ENCODE results near the gene IL18R1.

The IL18R1 gene

GRCh38 chr2:102387763-102388546 lies 32.4 kb downstream of the IL18R1 start:
- DNase-seq (ENCODE audit: low spot score): no peak

DNA sequence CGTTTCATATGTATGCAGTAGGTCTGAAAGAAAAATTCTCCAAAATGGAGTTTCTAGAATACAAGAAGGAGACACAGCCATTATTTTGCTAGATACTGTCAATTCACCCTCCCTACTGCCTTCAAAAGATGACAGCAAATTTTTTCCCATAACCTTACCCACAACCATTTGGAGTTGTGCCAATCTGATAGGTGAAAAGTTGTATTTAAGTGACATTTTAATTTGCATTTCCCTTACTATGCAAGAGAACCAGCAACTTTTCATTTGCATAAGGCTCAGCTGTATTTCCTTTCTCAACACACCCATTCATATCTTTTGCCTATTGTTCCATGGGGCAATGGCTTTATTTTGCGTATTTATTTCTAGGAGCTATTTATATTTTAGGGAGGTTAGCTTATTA lies 36.0 kb downstream of the IL18R1 start:
- no peak for DNase-seq (ENCODE audit: low spot score)

GRCh38 chr2:102392096-102392495 lies 36.5 kb downstream of the IL18R1 start:
- DNase-seq (ENCODE audit: low spot score): no peak

DNA sequence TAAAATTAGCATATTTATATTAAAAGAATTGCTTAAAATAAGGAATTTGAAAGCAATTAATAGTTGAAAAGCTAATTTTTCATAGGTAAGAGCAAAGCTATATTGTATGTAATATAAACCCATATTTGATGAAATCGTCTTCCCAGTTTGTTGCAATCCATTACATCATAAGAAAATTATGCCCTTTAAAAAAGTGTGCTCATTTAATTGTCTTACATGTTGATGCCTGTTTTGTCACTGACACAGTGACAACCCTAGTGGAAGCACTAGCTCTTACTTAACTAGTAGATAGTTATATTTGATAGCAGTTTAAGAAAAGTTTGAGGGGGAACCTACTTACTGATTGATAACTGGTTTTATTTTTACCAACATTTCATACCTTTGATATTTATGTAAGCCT lies 37.3 kb downstream of the IL18R1 start:
- DNase-seq (ENCODE audit: low spot score): no peak

- DNase-seq (ENCODE audit: low spot score): no peak
These were observed 40.4 kb downstream of the IL18R1 start for GRCh38 chr2:102396012-102396411.

GRCh38 chr2:102397209-102397608 lies 41.6 kb downstream of the IL18R1 start:
- DNase-seq (ENCODE audit: low spot score): no peak

- no peak for DNase-seq (ENCODE audit: low spot score)
These were observed 44.0 kb downstream of the IL18R1 start for GRCh38 chr2:102399499-102400141.

DNA sequence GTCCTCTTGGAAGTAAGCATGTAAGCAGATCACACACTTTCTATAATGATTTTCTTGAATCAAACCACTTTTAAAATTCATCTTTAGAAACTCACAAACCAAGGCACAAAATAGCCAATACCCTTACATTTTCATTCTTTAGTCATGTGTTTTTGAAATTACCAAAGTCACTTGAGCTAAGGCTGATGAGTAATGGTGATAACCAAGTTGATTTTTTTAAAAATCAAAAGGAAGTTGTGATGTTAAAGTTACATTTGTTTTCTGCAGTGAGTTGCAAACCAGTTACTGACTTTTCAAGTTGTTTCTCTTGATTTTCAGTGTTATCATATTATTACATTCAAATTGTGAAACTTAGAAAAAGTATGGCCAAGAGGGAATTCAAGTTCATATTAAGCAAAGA lies 45.9 kb downstream of the IL18R1 start:
- DNase-seq (ENCODE audit: low spot score): no peak

DNA sequence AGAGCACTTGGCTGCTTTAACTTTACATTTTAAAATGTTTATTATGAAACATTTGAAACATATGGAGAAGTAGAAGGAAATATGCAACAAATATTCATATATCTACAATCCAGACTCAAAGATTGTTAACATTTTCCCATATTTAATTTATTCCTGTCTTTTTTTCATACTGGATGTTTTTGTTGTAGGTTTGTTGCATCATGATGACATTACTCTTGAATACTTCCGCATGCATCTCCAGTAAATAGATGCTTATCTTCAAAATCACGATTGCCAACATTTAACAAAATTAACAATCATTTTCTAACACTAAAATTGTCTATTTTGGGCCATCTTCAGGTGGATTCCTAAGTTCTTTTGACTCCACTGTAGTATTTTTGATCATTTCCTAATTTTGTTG lies 46.3 kb downstream of the IL18R1 start:
- no peak for DNase-seq (ENCODE audit: low spot score)

DNA sequence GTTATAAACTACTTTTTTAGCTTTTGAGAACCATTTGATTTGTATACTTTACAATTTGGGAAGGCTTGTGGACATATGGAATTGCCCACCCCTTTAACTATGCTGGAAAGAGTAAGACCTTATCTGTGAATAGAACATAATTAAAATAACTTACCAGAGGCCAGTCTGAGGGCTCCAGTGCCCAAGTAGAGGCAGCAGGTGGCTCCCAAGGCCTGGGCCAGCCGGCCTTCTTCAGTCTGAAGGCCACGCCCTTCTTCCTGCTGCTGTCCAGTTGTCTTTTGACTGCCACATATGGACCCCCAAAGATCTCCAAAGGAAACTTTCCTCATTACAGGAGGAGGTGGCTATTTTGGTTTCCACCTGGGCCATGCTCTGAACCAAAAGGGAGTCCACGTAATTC lies 55.4 kb downstream of the IL18R1 start:
- no peak for DNase-seq (ENCODE audit: low spot score)

DNA sequence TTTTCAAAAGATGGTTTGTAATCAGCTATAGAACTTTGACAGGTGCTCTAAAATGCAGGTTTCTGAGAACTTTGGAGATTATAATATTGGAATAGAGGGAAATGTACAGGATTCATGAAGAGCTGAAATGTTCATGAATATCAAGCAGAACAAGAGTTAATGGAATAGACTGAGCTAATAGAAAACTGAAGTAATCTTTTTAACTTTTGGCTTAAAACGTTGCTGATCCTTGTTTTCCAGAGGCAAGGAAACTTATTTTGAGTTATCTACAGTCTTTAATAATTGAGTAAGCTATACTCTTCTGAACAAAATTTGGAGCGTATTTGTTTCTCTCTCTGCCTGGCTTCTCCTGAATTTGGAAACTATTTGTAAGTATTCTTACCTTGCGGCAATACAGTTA lies 56.6 kb downstream of the IL18R1 start:
- DNase-seq (ENCODE audit: low spot score): no peak

DNA sequence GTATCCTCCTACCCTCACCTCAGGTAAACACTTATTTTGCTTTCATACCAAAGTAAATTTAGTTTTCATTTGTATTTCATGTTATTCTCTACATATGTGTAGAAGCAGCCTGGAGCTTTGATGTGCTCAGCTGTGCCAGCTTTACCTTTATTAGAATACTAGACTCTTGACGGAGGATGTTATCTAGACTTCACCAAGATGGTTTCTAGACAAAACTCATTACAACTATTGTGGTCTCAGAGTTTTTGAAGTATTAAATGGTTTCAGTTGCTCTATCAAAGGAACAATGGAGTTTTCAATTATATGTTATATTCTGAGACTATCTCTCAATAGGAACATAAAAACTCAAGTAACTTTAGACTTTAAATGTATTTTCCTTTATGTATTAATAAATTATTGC lies 62.4 kb downstream of the IL18R1 start:
- no peak for DNase-seq (ENCODE audit: low spot score)

- DNase-seq (ENCODE audit: low spot score): no peak
These were observed 62.9 kb downstream of the IL18R1 start for GRCh38 chr2:102418421-102418961.

GRCh38 chr2:102420290-102420689 lies 64.7 kb downstream of the IL18R1 start:
- DNase-seq (ENCODE audit: low spot score): no peak

DNA sequence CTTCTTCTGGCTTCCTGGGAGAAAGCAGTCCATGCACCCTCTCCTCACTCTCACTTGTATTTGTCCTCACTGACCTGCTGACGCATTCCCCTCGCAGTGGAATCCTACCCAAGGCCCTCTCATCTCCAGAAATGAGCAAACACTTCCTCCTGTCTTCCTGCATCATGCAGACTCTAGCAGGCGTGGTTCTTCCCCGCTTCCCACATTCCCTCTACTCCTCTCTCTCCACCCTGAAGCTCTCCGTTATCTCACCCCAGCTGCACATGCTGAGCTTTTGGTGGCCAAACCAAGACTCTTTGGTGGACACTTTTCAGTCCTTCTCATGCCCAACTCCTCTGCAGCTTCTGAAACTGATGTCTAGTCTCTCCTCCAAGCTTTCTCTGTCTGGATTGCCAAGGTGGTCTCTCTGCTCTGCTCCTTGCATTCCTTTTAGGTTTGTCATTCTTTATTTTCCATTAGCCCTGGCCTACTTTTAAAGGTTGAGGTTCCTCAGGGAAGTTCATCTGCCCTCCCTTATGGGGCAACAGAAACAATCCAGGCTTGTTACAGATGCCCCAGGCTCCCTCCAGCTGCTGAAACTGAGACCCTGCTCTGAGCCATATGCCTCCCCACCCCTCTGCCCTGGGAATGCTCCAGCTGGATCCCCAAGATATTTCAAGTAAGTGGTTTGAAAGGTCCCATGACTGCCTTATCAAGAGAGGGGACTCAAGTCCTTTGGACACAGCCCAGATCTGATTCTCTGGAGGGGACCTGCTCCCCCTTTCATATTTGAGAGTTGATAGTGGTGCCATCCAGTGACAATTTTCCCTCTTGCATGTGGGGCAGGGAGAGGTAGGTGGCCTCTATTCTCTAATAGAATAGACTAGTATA lies 66.5 kb downstream of the IL18R1 start:
- DNase-seq (ENCODE audit: low spot score): no peak

- no peak for DNase-seq (ENCODE audit: low spot score)
These were observed 67.3 kb downstream of the IL18R1 start, which contains the start of gene IL18RAP for GRCh38 chr2:102422910-102423309. Gene IL18RAP (plus strand): TSS chr2:102423160. CDS start chr2:102423278, 118 bp downstream.

GRCh38 chr2:102423368-102423767 lies 67.8 kb downstream of the IL18R1 start:
- DNase-seq (ENCODE audit: low spot score): no peak

DNA sequence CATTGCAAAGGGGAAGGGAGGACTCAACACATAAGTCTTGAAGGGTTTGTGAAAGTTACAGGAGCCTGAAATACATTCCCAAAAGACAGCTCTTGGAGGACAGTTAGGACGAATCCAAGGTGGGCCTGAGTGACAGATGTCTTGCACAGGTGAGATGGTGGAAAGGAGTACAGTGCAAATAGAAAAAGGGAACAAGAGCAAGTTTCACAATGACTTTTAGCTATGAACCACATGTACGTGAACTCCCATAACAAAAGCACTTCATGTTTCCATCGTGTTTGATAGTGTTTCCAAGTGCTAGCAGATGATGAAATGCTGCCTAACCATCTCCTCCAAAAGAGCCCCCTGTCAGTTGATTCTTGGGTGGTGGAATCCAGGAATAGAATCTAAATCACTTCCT lies 69.2 kb downstream of the IL18R1 start:
- DNase-seq (ENCODE audit: low spot score): no peak

- no peak for DNase-seq (ENCODE audit: low spot score)
These were observed 70.0 kb downstream of the IL18R1 start for GRCh38 chr2:102425441-102426132.

- DNase-seq (ENCODE audit: low spot score): no peak
These were observed 71.7 kb downstream of the IL18R1 start for GRCh38 chr2:102427249-102427648.

DNA sequence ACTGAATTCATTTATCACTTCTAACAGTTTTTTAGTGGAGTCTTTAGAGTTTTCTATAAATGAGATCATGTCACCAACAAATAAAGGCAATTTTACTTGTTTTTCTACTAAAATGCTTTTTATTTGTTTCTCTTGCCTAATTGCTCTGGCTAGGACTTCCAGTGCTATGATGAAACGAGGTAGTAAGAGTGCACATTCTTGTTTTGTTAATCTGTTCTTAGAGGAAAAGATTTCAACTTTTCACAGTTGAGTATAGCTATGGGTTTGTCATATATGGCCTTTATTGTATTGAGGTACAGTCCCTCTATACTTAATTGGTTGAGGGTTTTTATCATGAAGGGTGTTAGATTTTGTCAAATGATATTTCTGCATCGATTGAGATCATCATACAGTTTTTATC lies 73.0 kb downstream of the IL18R1 start:
- DNase-seq (ENCODE audit: low spot score): no peak

DNA sequence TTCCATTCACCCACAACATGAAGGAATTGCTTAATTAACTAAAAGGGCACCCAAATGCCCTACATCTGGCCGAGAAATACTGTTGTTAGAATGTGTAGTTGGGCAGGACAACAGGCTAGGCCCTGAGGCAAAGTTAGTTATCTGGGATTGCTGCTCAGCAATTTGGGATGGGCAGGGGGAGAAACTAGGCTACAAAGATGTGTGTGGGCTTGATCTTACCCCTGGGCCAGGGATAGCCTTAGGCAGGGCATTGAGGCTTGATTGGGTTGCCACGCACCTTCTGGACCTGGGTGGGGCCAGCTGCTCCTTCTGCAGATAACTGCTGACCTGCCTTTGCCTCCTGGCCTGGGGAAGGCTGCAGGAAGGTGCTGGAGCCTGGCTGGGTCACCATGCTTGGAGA lies 76.8 kb downstream of the IL18R1 start:
- DNase-seq (ENCODE audit: low spot score): no peak

Data from kidney capillary endothelial cell (primary cell).